HTERT RPE-1 (cell line): ENCODE results near the gene AGPS.
"Not testable (repeated sequence)": the region's sequence is repeated elsewhere in the genome, so short reads cannot be mapped to it uniquely, and the experiment has no call there.

ENCODE experiments used
- in situ Hi-C: fragments of 300-500 bp; cut with MboI; formaldehyde crosslinking; loops from 4 replicates; pipeline ENCODE4 v1.14.3; 2020; ENCODE audit warnings: low sequenced_read_pairs

AGPS gene

DNA sequence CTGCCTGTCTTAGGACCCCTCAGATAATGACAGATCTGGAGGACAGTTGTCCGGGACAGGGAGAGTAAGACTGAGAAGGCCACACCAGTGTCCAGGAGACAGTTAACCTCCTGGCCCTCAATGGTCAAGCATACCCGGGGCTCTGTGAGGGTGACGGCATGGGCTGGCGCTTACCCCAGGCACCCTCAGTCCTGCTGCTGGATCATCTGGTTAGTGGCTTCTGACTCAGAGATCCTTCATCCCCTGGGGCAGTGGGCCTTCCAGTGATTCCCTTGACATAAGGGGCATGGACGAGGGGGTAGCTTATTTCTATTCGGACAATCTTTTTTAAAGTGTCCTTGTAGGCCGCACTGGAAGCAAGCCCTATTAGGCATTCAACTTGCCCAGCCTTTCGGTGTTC, 18.1 kb downstream of the AGPS start:
- in situ Hi-C loops, result not testable (repeated sequence)

DNA sequence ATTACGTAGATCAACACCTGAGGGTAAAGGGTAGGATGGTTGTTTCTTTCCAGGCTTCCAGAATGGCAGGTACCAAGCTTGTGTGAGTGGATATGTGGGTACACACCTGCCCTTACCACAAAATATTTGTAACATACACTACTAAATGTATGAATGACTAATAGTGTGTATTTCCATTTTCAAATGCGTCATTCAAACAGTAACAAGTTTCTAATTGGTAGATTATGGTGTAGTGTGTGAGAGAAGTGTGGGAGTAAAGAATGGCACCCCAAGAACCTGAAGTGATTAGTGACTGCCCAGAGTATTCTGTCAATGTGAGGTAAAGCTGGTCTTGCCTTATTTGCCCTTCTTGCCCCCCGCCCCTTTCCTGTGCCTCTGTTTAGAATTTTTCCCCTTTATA, 21.1 kb downstream of the AGPS start:
- in situ Hi-C loops, result no loop called here

DNA sequence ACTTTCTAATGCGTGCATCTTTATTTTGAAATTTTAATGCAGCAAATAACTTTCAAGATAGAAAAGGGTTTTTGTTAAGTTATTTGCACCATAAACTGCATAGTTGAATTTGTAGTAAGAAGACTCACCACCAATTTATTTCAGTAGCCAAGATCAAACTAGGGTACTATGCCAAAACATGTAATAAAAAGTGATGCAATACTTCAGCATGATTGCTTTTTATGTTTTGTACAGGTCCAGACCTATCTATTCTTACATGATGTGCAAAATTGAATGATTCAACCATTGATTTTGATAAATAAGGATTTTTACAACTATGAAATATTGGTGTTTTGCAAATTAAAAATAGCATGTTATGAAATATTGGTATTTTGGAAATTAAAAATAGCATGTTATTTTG, 26.7 kb downstream of the AGPS start:
- in situ Hi-C loops, result no loop called here

DNA sequence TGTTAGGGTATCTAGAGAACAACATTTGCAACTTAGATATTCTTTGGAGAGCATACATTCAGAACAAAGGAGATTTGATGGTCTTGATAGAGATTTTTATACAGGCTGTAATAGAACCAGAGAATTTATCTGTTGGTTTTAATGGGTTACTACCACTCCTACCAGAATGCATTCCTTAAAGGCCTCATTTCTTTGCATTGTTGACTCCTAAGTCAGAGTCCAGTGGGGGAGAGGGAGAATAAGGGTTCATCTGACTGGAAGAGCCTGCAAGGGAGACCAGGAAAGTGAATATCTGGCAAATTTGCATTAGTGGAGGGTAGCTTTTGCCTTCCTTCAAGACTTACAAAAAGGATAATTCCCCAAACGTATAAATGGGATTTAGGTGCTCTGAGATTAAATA, 29.7 kb downstream of the AGPS start:
- in situ Hi-C loops, result no loop called here

DNA sequence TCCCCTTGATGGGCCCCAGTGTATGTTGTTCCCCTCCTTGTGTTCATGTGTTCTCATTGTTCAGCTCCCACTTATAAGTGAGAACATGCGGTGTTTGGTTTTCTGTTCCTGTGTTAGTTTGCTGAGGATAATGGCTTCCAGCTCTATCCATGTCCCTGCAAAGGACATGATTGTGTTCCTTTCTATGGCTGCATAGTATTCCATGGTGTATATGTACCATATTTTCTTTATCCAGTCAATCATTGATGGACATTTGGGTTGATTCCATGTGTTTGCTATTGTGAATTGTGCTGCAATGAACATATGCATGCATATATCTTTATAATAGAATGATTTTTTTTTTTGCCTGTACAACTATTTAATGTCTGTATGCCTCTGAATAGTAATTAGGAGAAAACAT, 31.5 kb downstream of the AGPS start:
- in situ Hi-C loops, result not testable (repeated sequence)

DNA sequence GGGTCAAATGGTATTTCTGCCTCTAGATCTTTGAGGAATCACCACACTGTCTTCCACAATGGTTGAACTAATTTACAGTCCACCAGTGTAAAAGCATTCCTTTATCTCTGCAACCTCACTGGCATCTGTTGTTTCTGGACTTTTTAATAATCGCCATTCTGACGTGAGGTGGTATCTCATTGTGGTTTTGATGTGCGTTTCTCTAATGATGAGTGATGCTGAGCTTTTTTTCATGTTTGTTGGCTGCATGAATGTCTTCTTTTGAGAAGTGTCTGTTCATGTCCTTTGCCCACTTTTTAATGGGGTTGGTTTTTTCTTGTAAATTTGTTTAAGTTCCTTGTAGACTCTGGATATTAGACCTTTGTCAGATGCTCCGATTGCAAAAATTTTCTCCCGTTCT, 32.0 kb downstream of the AGPS start:
- in situ Hi-C loops, result not testable (repeated sequence)

DNA sequence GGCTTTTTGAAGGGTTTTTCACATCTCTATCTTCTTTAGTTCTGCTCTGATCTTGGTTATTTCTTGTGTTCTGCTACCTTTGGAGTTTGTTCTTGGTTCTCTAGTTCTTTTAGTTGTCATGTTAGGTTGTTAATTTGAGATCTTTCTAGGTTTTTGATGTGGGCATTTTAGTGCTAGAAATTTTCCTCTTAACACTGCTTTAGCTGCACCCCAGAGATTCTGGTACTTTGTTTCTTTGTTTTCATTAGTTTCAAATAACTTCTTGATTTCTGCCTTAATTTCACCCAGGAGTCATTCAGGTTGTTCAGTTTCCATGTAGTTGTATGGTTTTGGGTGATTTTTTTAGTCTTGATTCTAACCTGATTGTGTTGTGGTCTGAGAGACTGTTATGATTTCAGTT, 34.7 kb downstream of the AGPS start:
- in situ Hi-C loops, result no loop called here

DNA sequence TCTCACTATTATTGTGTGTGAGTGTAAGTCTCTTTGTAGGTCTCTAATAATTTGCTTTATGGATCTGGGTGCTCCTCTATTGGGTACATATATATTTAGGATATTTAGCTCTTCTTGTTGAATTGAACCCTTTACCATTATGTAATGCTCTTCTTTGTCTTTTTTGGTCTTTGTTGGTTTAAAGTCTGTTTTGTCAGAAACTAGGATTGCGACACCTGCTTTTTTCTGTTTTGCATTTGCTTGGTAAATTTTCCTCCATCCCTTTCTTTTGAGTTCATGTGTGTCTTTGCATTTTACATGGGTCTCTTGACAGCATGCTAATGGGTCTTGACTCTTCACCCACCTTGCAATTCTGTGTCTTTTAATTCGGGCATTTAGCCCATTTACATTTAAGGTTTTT, 35.4 kb downstream of the AGPS start:
- in situ Hi-C loops, result not testable (repeated sequence)

DNA sequence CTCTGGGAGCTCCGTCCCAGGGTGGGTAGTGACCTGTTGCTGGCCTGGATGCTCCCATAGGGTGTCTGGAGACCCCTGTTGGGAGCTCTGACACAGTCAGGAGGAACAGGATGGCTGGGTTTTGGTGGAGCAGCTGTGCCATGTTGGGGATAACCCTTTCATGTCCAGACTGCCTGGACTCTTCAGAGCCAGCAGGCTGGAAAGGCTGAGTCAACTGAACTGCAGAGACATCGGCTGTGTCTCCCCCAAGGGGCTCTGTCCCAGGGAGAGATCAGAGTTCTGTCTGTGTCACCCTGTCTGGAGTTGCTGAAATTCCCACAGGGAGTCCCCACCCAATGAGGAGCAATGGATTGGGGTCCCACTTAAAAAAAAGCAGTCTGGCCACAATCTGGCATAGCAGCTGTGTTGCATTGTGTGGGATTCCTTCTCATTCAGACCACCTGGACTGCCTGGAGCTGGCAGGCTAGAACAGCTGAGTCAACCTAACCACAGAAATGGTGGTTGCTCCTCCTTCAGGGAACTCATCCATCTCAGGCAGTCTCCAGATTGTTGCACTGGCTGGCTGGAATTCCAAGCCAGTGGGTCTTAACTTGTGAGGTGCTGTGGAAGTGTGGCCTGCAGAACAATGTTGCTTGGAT, 37.2 kb downstream of the AGPS start:
- in situ Hi-C loops, result no loop called here

DNA sequence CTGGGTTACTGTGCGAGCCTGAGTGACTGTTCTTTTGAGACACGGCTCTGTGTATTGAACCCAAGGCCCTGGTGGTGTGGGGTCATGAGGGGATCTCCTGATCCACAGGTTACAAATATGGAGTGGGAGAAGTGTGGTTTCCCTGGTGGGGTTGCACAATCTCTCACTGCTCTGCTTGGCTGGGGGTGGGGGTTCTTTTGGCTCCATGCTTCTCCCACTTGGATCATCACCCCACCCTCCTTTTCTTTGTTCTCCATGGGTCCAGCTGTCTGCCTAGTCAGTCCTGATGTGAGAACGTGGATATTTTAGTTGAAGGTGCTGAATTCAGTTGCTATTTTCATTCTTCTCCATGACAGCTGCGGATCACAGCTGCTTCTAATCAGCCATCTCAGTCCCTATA, 37.8 kb downstream of the AGPS start:
- in situ Hi-C loops, result no loop called here

DNA sequence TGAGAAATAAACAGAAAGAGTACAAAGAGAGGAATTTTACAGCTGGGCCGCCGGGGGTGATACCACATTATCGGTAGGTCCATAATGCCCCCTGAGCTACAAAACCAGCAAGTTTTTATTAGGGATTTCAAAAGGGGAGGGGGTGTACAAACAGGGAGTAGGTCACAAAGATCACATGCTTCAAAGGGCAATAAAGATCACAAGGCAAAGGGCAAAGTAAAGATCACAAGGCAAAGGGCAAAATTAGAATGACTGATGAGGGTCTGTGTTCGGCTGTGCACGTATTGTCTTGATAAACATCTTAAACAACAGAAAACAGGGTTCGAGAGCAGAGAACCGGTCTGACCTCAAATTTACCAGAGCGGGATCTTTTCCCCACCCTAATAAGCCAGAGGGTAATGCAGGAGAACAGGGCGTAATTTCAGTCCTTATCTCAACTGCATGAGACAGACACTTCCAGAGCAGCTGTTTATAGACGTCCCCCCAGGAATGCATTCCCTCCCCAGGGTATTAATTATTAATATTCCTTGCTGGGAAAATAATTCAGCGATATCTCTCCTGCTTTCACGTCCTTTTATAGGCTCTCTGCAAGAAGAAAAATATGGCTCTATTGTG, 38.6 kb downstream of the AGPS start:
- in situ Hi-C loops, result not testable (repeated sequence)

DNA sequence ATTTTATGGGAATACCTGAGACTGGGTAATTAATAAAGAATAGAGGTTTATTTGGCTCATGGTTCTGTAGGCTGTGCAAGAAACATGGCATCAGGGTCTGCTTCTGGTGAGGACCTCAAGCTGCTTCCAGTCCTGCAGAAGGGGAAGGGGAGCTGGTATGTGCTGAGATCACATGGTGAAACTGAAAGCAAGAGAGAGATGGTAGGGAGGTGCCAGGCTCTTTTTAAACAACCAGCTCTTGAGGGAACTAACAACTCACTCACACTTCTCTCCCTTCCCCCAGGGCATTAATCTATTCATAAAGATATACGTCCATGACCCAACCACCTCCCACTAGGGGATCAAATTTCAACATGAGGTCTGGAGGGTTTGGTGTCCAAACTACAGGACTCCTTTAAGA, 40.1 kb downstream of the AGPS start:
- in situ Hi-C loops, result no loop called here

DNA sequence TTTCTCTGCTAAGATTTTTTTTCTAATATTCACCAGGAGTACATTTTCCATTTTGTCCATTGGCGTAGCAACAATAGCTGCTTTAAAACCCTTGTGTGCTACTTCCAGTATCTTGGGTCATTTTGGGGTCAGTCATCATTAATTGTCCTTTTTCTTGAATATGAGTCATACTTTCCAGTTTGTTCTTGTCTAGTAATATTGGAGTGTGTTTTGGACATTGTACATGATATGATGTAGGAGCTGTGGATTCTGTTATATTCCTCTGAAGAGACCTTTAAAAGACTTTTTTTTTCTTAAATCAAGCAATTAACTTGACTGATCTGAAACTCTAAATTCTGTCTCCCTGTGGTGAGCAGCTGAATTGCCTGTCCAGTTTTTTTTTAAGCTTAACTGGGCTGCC, 40.8 kb downstream of the AGPS start:
- in situ Hi-C loops, result no loop called here

DNA sequence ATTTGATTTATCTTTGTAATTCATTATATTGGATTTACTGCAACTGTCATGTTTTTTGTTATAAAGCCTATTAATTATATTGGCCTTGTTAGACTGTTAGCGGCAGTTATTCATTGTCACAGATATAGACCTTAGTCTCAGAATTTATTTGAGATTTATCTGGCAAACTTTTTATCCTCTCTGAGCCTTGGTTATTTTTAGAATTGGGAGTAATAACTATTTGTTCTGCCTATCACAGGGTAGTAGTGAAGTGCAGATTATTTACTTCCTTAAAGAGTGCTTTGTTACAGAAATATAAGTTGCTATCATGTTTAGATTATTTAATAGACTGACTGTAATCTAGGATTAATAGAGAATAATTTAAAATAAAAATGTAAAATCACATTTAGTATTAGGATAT, 41.9 kb downstream of the AGPS start:
- in situ Hi-C loops, result no loop called here

DNA sequence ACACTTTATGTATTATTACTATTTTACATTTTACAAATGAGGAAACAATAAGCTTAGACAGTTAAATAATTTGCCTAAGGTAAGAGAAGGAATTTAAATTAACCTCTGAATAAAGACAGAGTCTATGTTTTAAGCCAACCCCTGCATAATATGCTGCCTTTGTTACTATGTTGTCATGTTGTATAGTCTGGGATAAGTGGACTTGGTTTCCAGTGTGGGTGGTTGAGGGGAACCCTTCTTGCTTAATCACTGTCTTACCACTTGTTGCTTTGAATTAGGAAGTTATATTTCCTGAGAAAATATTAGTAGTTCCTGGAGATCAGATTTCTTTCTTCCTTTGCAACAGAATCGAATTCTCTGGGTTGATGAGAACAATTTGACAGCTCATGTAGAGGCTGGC, 52.6 kb downstream of the AGPS start:
- in situ Hi-C loops, result no loop called here

DNA sequence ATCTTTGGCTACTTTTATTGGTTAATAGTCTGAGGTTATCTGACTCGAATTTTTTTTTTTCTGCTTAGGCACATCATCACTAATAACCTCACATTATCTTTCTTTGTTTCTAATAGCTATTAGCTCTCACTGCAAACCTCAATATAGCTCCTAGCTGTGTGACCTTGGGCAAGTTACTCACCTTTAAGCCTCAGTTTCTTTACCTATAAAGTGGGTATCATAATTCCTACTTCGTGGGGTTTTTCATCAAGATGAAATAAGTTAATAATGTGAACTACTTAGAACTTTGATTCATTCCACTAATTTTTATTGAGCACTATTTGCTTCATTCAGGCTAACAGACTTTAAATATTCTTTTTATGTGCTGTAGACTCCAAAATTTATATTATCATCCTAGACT, 55.5 kb downstream of the AGPS start:
- in situ Hi-C loops, result no loop called here

DNA sequence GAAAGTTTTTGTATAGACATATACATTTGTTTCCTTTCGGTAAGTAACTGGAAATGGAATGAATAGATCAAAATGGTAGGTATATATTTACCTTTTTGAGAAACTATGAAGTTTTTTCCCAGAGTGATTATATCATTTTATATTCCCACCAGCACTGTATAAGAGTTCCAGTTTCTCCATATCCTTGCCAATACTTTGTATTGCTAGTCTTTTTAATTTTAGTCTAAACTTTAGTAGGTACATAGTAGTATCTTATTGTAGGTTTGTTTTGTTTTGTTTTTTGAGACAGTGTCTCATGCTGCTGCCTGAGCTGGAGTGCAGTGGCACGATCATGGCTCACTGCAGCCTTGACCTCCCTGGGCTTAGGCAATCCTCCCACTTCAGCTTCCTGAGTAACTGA, 56.6 kb downstream of the AGPS start:
- in situ Hi-C loops, result no loop called here

DNA sequence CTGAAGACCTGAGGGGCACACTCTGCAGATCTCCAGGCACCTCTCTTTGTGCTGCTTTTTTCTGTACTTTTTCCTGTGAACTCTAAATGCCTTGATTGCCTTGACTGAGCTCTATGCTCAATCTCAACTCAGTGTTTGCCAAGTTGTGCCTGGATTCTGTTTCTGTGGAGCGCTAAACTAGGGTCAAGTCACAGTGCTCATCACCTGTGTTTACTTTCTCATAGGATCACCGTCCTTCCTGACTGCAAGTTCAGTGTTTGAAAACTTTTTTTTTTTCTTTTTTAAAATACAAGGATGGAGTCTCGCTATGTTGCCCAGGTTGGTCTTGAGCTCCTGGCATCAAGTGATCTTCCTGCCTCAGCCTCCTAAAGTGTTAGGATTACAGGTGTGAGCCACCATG, 62.6 kb downstream of the AGPS start:
- in situ Hi-C loops, result no loop called here

DNA sequence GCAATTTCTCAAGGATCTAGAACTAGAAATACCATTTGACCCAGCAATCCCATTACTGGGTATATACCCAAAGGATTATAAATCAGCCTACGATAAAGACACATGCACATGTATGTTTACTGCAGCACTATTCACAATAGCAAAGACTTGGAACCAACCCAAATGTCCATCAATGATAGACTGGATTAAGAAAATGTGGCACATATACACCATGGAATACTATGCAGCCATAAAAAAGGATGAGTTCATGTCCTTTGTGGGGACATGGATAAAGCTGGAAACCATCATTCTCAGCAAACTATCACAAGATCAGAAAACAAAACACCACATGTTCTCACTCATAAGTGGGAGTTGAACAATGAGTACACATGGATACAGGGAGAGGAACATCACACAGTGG, 67.2 kb downstream of the AGPS start:
- in situ Hi-C loops, result not testable (repeated sequence)

DNA sequence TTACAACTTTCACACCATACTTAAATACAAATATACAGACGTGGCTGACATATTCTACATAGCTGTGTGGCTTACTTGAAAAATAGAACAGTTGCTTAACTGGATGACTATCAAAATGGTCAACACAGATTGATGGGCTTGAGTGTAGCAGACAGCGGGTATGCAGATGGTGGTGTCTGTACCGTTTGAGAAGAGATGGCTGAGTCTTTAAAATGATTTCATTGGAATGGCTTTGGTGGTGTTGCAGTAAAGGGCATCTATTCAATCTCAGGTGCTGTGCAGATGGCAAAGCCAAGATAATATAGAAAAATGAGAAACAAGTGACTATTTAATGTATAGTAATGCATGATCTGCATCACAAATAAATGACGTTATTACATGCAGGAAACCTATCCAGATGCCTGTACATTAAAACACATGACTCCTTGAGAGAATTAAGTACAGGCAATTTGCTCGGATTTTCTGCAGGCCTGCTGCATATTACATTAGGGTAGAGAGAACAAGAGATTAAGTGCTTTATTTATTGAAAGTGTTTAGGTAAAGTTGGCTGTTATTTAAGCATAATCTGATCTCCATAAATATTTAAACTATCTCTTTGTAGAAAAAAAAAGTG, 68.5 kb downstream of the AGPS start:
- in situ Hi-C loops, result no loop called here

DNA sequence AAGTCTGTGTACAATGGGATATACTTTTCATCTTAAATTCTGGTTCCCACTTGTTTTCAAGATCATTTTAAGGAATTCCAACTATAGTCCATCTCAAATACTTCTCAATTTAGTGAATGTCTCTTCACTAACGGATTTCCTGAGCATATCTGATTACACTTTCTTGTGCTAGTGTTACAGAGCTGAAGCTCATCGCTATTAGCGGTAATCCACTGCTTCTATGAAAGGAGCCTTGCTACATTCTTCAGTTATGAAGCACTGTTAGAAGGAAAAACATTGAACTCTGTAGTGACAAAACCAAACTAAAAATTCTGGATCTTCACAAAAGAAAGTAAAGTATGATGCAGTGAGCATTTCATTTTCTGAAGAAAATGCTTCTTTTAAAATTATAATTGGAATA, 72.0 kb downstream of the AGPS start:
- in situ Hi-C loops, result no loop called here

DNA sequence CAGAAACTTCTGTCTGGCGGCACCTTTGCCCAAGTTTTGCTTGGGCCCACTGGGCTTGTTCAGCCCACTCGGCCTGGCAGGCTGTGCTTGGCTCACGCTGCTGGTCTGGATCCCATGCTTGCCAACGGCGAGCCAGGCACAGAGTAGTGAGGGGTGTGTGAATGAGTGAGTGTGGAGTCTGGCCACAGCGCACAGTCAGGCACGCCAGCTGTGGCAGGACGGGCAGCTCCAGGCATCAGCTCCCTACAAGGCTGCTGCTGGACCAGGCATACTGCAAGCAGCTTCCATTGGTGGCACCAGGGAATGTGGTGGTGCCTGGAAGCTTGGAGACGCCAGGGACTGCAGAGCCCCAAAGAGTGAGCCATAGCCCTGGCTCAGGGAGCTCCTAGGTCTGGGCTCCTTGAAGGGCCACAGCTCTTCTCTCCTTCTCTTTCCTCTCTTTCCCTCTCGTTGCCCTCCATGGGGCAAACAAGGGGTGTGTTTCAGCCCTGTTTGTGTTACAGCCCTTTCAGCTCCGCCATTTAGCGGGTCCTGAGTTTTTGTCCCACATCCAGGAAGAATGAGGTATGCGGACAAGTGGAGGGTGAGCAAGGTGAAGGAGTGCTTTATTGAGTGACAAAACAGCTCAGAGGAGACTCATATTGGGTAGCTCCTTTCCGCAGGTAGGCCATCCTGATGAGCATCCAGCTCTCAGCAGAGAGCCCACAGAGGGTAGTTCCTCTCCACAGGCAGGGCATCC, 73.0 kb downstream of the AGPS start:
- in situ Hi-C loops, result no loop called here
